ENCODE data around the gene EEPD1. TPM values are rescaled to one million over a fixed set of nuclear protein-coding genes. Genes with fewer than 3 reads are reported as not detected.

EEPD1 gene
- total and polyA plus RNA-seq, 4 donors = 2.3 to 12.3 (median 7.1) TPM

- TF ChIP-seq FOXA1 (IDR thresholded peaks at IDR 0.05) (no peak), HNF4A (conservative IDR thresholded peaks at IDR 0.05) (no peak), RAD21 (IDR thresholded peaks at IDR 0.05) (no peak), YY1 (IDR thresholded peaks at IDR 0.05) (no peak), FOXA2 (IDR thresholded peaks at IDR 0.05) (no peak), RXRA (IDR thresholded peaks at IDR 0.05) (no peak)
- TF ChIP-seq, protein P1, sequence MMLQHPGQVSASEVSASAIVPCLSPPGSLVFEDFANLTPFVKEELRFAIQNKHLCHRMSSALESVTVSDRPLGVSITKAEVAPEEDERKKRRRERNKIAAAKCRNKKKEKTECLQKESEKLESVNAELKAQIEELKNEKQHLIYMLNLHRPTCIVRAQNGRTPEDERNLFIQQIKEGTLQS (IDR thresholded peaks at IDR 0.05) = no peak
Observed at GRCh38 chr7:36299223-36299774, 146.2 kb downstream of the EEPD1 start (continued).

DNA sequence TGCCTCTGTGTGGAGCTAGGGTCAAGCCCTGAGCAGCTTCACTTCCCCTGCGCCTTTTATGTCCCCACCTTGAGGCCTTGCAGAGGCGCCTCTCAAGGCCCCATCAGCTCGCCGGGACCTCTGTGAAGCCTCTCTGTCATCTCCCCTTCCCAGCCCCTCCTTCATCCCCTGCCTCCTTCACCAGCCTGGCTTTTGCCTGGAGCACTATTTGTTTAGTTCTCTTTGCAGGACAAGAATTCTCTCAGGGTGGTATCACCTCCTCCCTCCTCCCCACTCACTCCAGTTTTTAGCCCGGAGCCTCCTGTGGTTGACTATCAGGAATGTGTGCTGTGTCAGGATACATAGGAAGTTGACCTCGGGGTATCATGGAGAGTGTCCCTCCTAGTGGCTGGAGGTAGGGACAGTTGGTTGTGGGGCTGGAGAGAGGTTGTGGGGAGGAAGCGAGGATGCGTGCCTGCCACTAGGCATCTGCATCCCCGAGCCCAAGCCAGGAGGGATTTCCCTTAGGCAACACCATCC, 146.8 kb downstream of the EEPD1 start:
- no peak for TF ChIP-seq EGR1 (IDR thresholded peaks at IDR 0.05; ENCODE audit: low read depth in 2 of 2)
- TF ChIP-seq TAF1 (conservative IDR thresholded peaks at IDR 0.05) = no peak
- no peak for TF ChIP-seq HNF4G (IDR thresholded peaks at IDR 0.05)
- no peak for TF ChIP-seq ZBTB33 (IDR thresholded peaks at IDR 0.05)
- TF ChIP-seq, protein P1 (IDR thresholded peaks at IDR 0.05) = no peak
- no peaks in the 10 kb centered on the region for H3K27me3 ChIP-seq (ENCODE audit: control insufficient read depth in 4 of 4, insufficient read depth in 4 of 4, low read length in 3 of 4)
- no peaks in the 10 kb centered on the region for H3K9me3 ChIP-seq (ENCODE audit: control insufficient read depth in 4 of 4, low read length in 3 of 4)
- no peak overlapping the region for H3K9ac ChIP-seq (ENCODE audit: low read depth in 1 of 2, low read length in 2 of 2)
- peaks cover 0 to 14% (median 5%) of the 10 kb centered on the region in 4 donors for H3K36me3 ChIP-seq (ENCODE audit: control insufficient read depth in 4 of 4, insufficient read depth in 3 of 4, low read depth in 1 of 4, low read length in 3 of 4)
- peaks cover 12 to 25% (median 15%) of the 10 kb centered on the region in 4 donors for H3K4me1 ChIP-seq (ENCODE audit: control insufficient read depth in 4 of 4, insufficient read depth in 4 of 4, low read length in 3 of 4)
- 84% methylated on average over 9 of the region's 9 CpGs for WGBS
- DNase-seq (ENCODE audit: low spot score) = no peak
- no peak overlapping the region for H3K4me3 ChIP-seq (ENCODE audit: low read depth in 1 of 3, low read length in 3 of 3)
- H3K27ac ChIP-seq (ENCODE audit: low read depth in 1 of 2, low read length in 2 of 2) = no peak overlapping the region

- WGBS = 61% methylated on average over 9 of the region's 9 CpGs
- Histone ChIP-seq H3K9me3 (ENCODE audit: control insufficient read depth in 4 of 4, low read length in 3 of 4) (no peaks in the 10 kb centered on the region), H3K27ac (ENCODE audit: low read depth in 1 of 2, low read length in 2 of 2) (no peak overlapping the region), H3K27me3 (ENCODE audit: control insufficient read depth in 4 of 4, insufficient read depth in 4 of 4, low read length in 3 of 4) (no peaks in the 10 kb centered on the region), H3K36me3 (ENCODE audit: control insufficient read depth in 4 of 4, insufficient read depth in 3 of 4, low read depth in 1 of 4, low read length in 3 of 4) (peaks cover 0 to 14% (median 5%) of the 10 kb centered on the region in 4 donors), H3K9ac (ENCODE audit: low read depth in 1 of 2, low read length in 2 of 2) (no peak overlapping the region), H3K4me3 (ENCODE audit: low read depth in 1 of 3, low read length in 3 of 3) (no peak overlapping the region), H3K4me1 (ENCODE audit: control insufficient read depth in 4 of 4, insufficient read depth in 4 of 4, low read length in 3 of 4) (peaks cover 12 to 25% (median 15%) of the 10 kb centered on the region in 4 donors)
- DNase-seq (ENCODE audit: low spot score) = no peak
- TF ChIP-seq YY1 (IDR thresholded peaks at IDR 0.05) = no peak
- no peak for TF ChIP-seq HNF4G (IDR thresholded peaks at IDR 0.05)
- peak in 1 of 2 donors; percentile 42 for TF ChIP-seq RAD21 (IDR thresholded peaks at IDR 0.05)
- no peak for TF ChIP-seq ZBTB33 (IDR thresholded peaks at IDR 0.05)
- TF ChIP-seq FOXA1 (IDR thresholded peaks at IDR 0.05) = no peak
- TF ChIP-seq GABPA (IDR thresholded peaks at IDR 0.05 in 1 of 2, conservative IDR thresholded peaks at IDR 0.05 in 1 of 2) = no peak
- no peak for TF ChIP-seq FOXA2 (IDR thresholded peaks at IDR 0.05)
- TF ChIP-seq TAF1 (conservative IDR thresholded peaks at IDR 0.05) = no peak
- peak; percentile 66 for TF ChIP-seq NR2F2 (IDR thresholded peaks at IDR 0.05)
- peak; percentile 16 for TF ChIP-seq REST (IDR thresholded peaks at IDR 0.05)
- TF ChIP-seq RXRA (IDR thresholded peaks at IDR 0.05) = peak; percentile 59 to 70
- TF ChIP-seq CTCF (IDR thresholded peaks at IDR 0.05; ENCODE audit: low read depth, low read length, missing input control) = no peak
- TF ChIP-seq, protein P2, sequence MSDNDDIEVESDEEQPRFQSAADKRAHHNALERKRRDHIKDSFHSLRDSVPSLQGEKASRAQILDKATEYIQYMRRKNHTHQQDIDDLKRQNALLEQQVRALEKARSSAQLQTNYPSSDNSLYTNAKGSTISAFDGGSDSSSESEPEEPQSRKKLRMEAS (IDR thresholded peaks at IDR 0.05) = no peak
- TF ChIP-seq, protein P1 (IDR thresholded peaks at IDR 0.05) = no peak
- no peak for TF ChIP-seq EGR1 (IDR thresholded peaks at IDR 0.05; ENCODE audit: low read depth in 2 of 2)
- no peak for TF ChIP-seq JUND (IDR thresholded peaks at IDR 0.05)
Observed at GRCh38 chr7:36300696-36301350, 147.8 kb downstream of the EEPD1 start.

Data from liver (tissue), 9 donors.